Lower lobe of right lung (tissue), 2 donors: ENCODE measurements around the gene ME3. TPM values are rescaled to one million over a fixed set of nuclear protein-coding genes. Genes with fewer than 3 reads are reported as not detected.

Experiments used
- ATAC-seq, 2 donors: fragments of 200-7000 bp; cut with Tn5 transposase; one replicate each; pipeline ENCODE4 v1.9.1; 2020 to 2022; ENCODE audit warnings: mild to moderate bottlenecking in 2 of 2, moderate library complexity in 2 of 2
- DNase-seq: peaks from one replicate; pipeline ENCODE4 v3.0.0-alpha.2; 2020
- H3K27ac ChIP-seq: fragments of 200-600 bp; one replicate; pipeline ENCODE4 v1.8.0; 2022
- H3K27me3 ChIP-seq: fragments of 200-600 bp; one replicate; pipeline ENCODE4 v1.8.0; 2022; ENCODE audit warnings: low read depth
- H3K36me3 ChIP-seq: fragments of 200-600 bp; one replicate; pipeline ENCODE4 v1.8.0; 2022; ENCODE audit warnings: mild to moderate bottlenecking
- H3K4me1 ChIP-seq: fragments of 200-600 bp; one replicate; pipeline ENCODE4 v1.8.0; 2022
- H3K4me3 ChIP-seq: fragments of 200-600 bp; one replicate; pipeline ENCODE4 v1.8.0; 2022; ENCODE audit warnings: mild to moderate bottlenecking
- H3K9me3 ChIP-seq: fragments of 200-600 bp; one replicate; pipeline ENCODE4 v1.8.0; 2022
- CTCF ChIP-seq: fragments of 200-600 bp; IDR thresholded peaks from one replicate; pipeline ENCODE4 v1.8.0; 2022; ENCODE audit warnings: antibody characterized with exemption, mild to moderate bottlenecking
- intact Hi-C: fragments of 100-400 bp; cut with DNase I; formaldehyde crosslinking; loops from one replicate; pipeline ENCODE4 v1.11.0; 2022
- total RNA-seq: library from RNA; stranded (reverse); fragmentation: NEBNext Ultra II Directional; extraction: Animal tissue kit (Norgen Biotek cat#: 25700); gene quantifications from one replicate; pipeline ENCODE4 v1.2.1, GENCODE V29; 2021
- donor health status: DM: no; HTN: yes; CAD: no; lungs with severe emphysema.

The ME3 gene
- total RNA-seq, 1 donor from 2014 or later: 18.6 TPM

- Histone ChIP-seq H3K27ac (no peak overlapping the region), H3K27me3 (no peaks in the 10 kb centered on the region), H3K36me3 (no peaks in the 10 kb centered on the region), H3K4me3 (no peak overlapping the region), H3K9me3 (peaks cover 18% of the 10 kb centered on the region), H3K4me1 (no peaks in the 10 kb centered on the region)
- no peak for ATAC-seq
- no peak for TF ChIP-seq CTCF
- intact Hi-C loops: no loop called here
- DNase-seq: no peak
These were observed 46.1 kb upstream of the ME3 start for GRCh38 chr11:86718521-86718920.

GRCh38 chr11:86717817-86718501 lies 45.5 kb upstream of the ME3 start:
- no peak overlapping the region for H3K27ac ChIP-seq
- no peaks in the 10 kb centered on the region for H3K4me1 ChIP-seq
- intact Hi-C loops: no loop called here
- DNase-seq: no peak
- no peak for TF ChIP-seq CTCF
- H3K4me3 ChIP-seq: no peak overlapping the region
- no peaks in the 10 kb centered on the region for H3K27me3 ChIP-seq
- ATAC-seq: no peak
- no peaks in the 10 kb centered on the region for H3K36me3 ChIP-seq
- peaks cover 14% of the 10 kb centered on the region for H3K9me3 ChIP-seq

GRCh38 chr11:86715611-86716010 lies 43.2 kb upstream of the ME3 start:
- ATAC-seq (no peak), DNase-seq (no peak)
- H3K36me3 ChIP-seq: no peaks in the 10 kb centered on the region
- no peak overlapping the region for H3K27ac ChIP-seq
- H3K4me3 ChIP-seq: no peak overlapping the region
- H3K9me3 ChIP-seq: no peaks in the 10 kb centered on the region
- intact Hi-C loops: no loop called here
- H3K4me1 ChIP-seq: no peaks in the 10 kb centered on the region
- no peak for TF ChIP-seq CTCF
- H3K27me3 ChIP-seq: no peaks in the 10 kb centered on the region

GRCh38 chr11:86713552-86713951 lies 41.1 kb upstream of the ME3 start:
- H3K4me3 ChIP-seq: no peak overlapping the region
- no peak for ATAC-seq
- H3K36me3 ChIP-seq: no peaks in the 10 kb centered on the region
- no peaks in the 10 kb centered on the region for H3K27me3 ChIP-seq
- no peak for TF ChIP-seq CTCF
- intact Hi-C loops: no loop called here
- no peaks in the 10 kb centered on the region for H3K9me3 ChIP-seq
- no peak for DNase-seq
- H3K4me1 ChIP-seq: no peaks in the 10 kb centered on the region
- no peak overlapping the region for H3K27ac ChIP-seq

- no peak overlapping the region for H3K4me3 ChIP-seq
- intact Hi-C loops: no loop called here
- no peak for TF ChIP-seq CTCF
- DNase-seq: no peak
- no peak overlapping the region for H3K27ac ChIP-seq
- no peaks in the 10 kb centered on the region for H3K9me3 ChIP-seq
- no peaks in the 10 kb centered on the region for H3K36me3 ChIP-seq
- no peak for ATAC-seq
- H3K27me3 ChIP-seq: no peaks in the 10 kb centered on the region
- H3K4me1 ChIP-seq: no peaks in the 10 kb centered on the region
These were observed 38.5 kb upstream of the ME3 start for GRCh38 chr11:86710936-86711335.
